GM12892 (cell line): ENCODE measurements around the gene PICALM.

Experiments
- POLR2A ChIP-seq: IDR thresholded peaks from 2 replicates; pipeline ENCODE4 v1.6.1; 2011; ENCODE audit warnings: low read depth, low read length, control low read depth
- POLR2AphosphoS5 ChIP-seq: IDR thresholded peaks from 2 replicates; pipeline ENCODE4 v1.6.1; 2011; ENCODE audit warnings: low read depth, low read length, control low read depth

DNA sequence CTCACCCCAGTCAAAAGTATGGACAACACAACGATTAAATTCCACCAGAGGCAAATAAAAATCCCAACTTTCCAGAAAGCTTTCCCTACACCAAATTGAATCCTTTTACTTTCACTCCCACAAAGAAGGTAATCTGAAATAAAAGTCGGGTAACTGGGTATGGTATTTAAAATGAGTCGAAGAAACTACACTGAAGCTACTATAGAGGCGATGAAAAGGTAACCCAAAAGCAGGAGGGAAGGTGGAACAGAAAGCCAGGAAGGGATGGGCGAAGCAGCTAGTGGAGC is 1.1 kb downstream of the PICALM start:
- no peak for TF ChIP-seq POLR2A
- TF ChIP-seq POLR2AphosphoS5, result no peak
